ENCODE results near the gene INPP5D. TPM values are rescaled to one million over a fixed set of nuclear protein-coding genes. Genes with fewer than 3 reads are reported as not detected.

INPP5D gene
- total and polyA plus RNA-seq, 2 of the 13 experiments (the other 11 are each of a cell fraction or from before 2014, with no cell fraction given) = 16.7 to 18.0 TPM

DNA sequence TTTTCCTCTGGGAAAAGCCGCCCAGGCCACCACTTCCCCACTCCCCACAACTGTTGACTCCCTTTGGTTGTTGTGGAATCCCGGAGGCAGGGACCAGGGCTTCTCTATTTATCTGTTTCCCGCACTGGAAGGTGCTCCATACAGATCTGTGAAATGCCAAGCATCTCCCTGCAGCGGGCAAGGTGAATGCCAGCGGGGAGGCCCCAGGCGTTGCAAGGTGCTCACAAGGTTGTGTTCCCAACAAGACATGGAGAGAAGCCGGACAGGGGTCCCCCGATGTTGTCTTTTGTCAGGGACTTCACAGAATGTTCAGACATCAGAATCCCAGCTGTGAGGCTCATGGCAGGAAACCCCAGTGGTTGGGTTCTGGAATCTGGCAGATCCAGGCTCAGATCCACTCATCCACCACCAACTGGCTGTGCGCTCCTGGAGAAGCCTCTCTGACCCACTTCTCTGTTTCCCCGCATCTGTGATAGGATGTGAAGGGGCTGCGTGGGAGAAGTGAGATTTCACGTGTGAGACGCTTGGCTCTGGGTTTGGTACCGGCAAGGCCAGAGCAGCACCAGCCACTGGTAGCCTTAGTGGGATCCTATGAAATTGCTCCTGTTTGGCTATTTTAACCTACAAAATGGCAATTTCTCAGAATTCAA, 36.3 kb upstream of the INPP5D start:
- in situ Hi-C loops (cut with HindIII; ENCODE audit: extremely low pct_ligation_motif_present, low pct_unique_long_range_greater_than_20kb) = loop anchor here (10.0 kb wide), 1 partner anchor 169 kb away; no protein-coding TSS in a partner anchor
- Histone ChIP-seq H3K9me3 (ENCODE audit: low read length) (no peaks in the 10 kb centered on the region), H3K4me2 (ENCODE audit: low read depth, low read length) (no peak overlapping the region), H3K79me2 (ENCODE audit: insufficient read depth, low read length) (no peaks in the 10 kb centered on the region), H3K4me3 (replicated peaks in 1 of 3; ENCODE audit: insufficient read depth in 1 of 3, low read depth in 2 of 3, low read length in 3 of 3) (no peak overlapping the region), H3K27ac (ENCODE audit: extremely low read length, insufficient read depth, low read length) (no peak overlapping the region), H4K20me1 (ENCODE audit: insufficient read depth, low read length) (no peaks in the 10 kb centered on the region), H3K4me1 (ENCODE audit: insufficient read depth, low read length) (no peaks in the 10 kb centered on the region), H3K27me3 (ENCODE audit: control insufficient read depth in 1 of 2, insufficient read depth in 2 of 2, low read length in 2 of 2) (peaks cover 3 to 14% of the 10 kb centered on the region in 2 experiments; a peak in 2 of 5 replicates), H2AFZ (ENCODE audit: low read length) (no peak overlapping the region), H3K9ac (ENCODE audit: insufficient read depth, low read depth, low read length) (no peak overlapping the region), H3K36me3 (replicated peaks in 1 of 2; ENCODE audit: control insufficient read depth in 1 of 2, insufficient read depth in 2 of 2, low read length in 2 of 2) (no peaks in the 10 kb centered on the region)
- intact Hi-C loops (cut with micrococcal nuclease; ENCODE audit: unreplicated experiment) = no loop called here
- no TSS peak for BruUV-seq (replicated peaks)
- no peak; the same call in 2 of the 3 replicates for ATAC-seq
- CTCF ChIA-PET (ENCODE audit: low intra/inter-chr PET ratio, low total read pairs) = no interaction called here
- FAIRE-seq = no peak
- no peak for DNase-seq (ENCODE audit: low spot score)
- POLR2A ChIA-PET = interaction anchor here (1.3 to 2.5 kb wide), 2 partner anchors 11 kb away, joined by 3 to 12 read pairs; partner anchors contain the start of gene NGEF
- WGBS (ENCODE audit: low lambda C conversion rate) = 70% methylated on average over 8 of the region's 14 CpGs
- TF ChIP-seq KAT7 (CRISPR knock-in tag; IDR thresholded peaks at IDR 0.05; ENCODE audit: borderline replicate concordance) (no peak), DNMT1 (CRISPR knock-in tag; IDR thresholded peaks at IDR 0.05) (no peak), ADNP (CRISPR knock-in tag; IDR thresholded peaks at IDR 0.05) (no peak), FOXC1 (CRISPR knock-in tag; IDR thresholded peaks at IDR 0.05; ENCODE audit: borderline replicate concordance) (no peak), HNF4A (CRISPR knock-in tag; IDR thresholded peaks at IDR 0.05) (no peak), KIAA2018 (CRISPR knock-in tag; IDR thresholded peaks at IDR 0.05; ENCODE audit: borderline replicate concordance) (no peak), SNAPC2 (CRISPR knock-in tag; IDR thresholded peaks at IDR 0.05) (no peak), HHEX (CRISPR knock-in tag; IDR thresholded peaks at IDR 0.05) (no peak), ZHX2 (IDR thresholded peaks at IDR 0.05; ENCODE audit: low read depth) (no peak), ZHX2 (CRISPR knock-in tag; IDR thresholded peaks at IDR 0.05; ENCODE audit: borderline replicate concordance) (no peak), MTF2 (CRISPR knock-in tag; IDR thresholded peaks at IDR 0.05; ENCODE audit: borderline replicate concordance) (no peak)
